Anterior cingulate cortex (tissue), 58 donors: ENCODE results near the gene FGD3.
A peak's percentile ranks its signal among the peaks of the same experiment; 100 is the strongest.

Source experiments
- DNase-seq, 58 donors: peaks; one replicate each; lab custom pipeline; 2025; lab: John Stamatoyannopoulos, UW

The FGD3 gene

GRCh38 chr9:92954049-92954861 lies 6.9 kb downstream of the FGD3 start:
- no peak for DNase-seq

GRCh38 chr9:92954886-92955285 lies 7.6 kb downstream of the FGD3 start:
- no peak for DNase-seq

- no peak for DNase-seq
Measured at GRCh38 chr9:92960561-92961290, 13.4 kb downstream of the FGD3 start.

GRCh38 chr9:92961627-92962302 lies 14.4 kb downstream of the FGD3 start:
- DNase-seq: no peak

- no peak for DNase-seq
Measured at GRCh38 chr9:92962303-92962649, 15.0 kb downstream of the FGD3 start.

- no peak for DNase-seq
Measured at GRCh38 chr9:92962846-92963245, 15.5 kb downstream of the FGD3 start.

GRCh38 chr9:92963831-92964606 lies 16.7 kb downstream of the FGD3 start:
- peak in 1 of 58 donors; percentile 11 for DNase-seq

GRCh38 chr9:92964607-92965060 lies 17.3 kb downstream of the FGD3 start:
- no peak for DNase-seq

- DNase-seq: peak in 2 of 58 donors; percentile 8 to 26
Measured at GRCh38 chr9:92965061-92965758, 17.9 kb downstream of the FGD3 start.

GRCh38 chr9:92965759-92966517 lies 18.6 kb downstream of the FGD3 start:
- no peak for DNase-seq

GRCh38 chr9:92966518-92966800 lies 19.1 kb downstream of the FGD3 start:
- DNase-seq: no peak

- DNase-seq: no peak
Measured at GRCh38 chr9:92968081-92968480, 20.8 kb downstream of the FGD3 start.

GRCh38 chr9:92969516-92970466 lies 22.5 kb downstream of the FGD3 start:
- no peak for DNase-seq

- peak in 3 of 58 donors; percentile 6 to 56 (median 24) for DNase-seq
Measured at GRCh38 chr9:92970467-92970923, 23.2 kb downstream of the FGD3 start.

- DNase-seq: no peak
Measured at GRCh38 chr9:92971121-92971520, 23.8 kb downstream of the FGD3 start.

- no peak for DNase-seq
Measured at GRCh38 chr9:92971776-92972175, 24.5 kb downstream of the FGD3 start.

GRCh38 chr9:92973700-92974099 lies 26.4 kb downstream of the FGD3 start:
- DNase-seq: no peak

- DNase-seq: no peak
Measured at GRCh38 chr9:92974161-92974661, 26.9 kb downstream of the FGD3 start.
